Ishikawa (cell line): ENCODE data around the gene VTI1A.

ENCODE experiments used
- CEBPB ChIP-seq: IDR thresholded peaks from 2 replicates; pipeline ENCODE4 v1.6.1; 2012
- CREB1 ChIP-seq: IDR thresholded peaks from 2 replicates; pipeline ENCODE4 v1.6.1; 2012; ENCODE audit warnings: low read depth
- EGR1 ChIP-seq: IDR thresholded peaks from 2 replicates; pipeline ENCODE4 v1.6.1; 2012
- EP300 ChIP-seq: IDR thresholded peaks from 2 replicates; pipeline ENCODE4 v1.6.1; 2012; ENCODE audit warnings: borderline replicate concordance
- FOXM1 ChIP-seq: IDR thresholded peaks from 2 replicates; pipeline ENCODE4 v1.6.1; 2012; ENCODE audit warnings: low read depth, borderline replicate concordance
- MAX ChIP-seq: IDR thresholded peaks from 2 replicates; pipeline ENCODE4 v1.6.1; 2012
- NFIC ChIP-seq: IDR thresholded peaks from 2 replicates; pipeline ENCODE4 v1.6.1; 2012
- RAD21 ChIP-seq: IDR thresholded peaks from 2 replicates; pipeline ENCODE4 v1.6.1; 2012; ENCODE audit warnings: low read depth
- REST ChIP-seq: IDR thresholded peaks from 2 replicates; pipeline ENCODE4 v1.6.1; 2012; ENCODE audit warnings: low read depth, mild to moderate bottlenecking
- TAF1 ChIP-seq: IDR thresholded peaks from 2 replicates; pipeline ENCODE4 v1.6.1; 2012; ENCODE audit warnings: low read depth, mild to moderate bottlenecking
- TCF12 ChIP-seq: IDR thresholded peaks from 2 replicates; pipeline ENCODE4 v1.6.1; 2012; ENCODE audit warnings: low read depth
- TEAD4 ChIP-seq: IDR thresholded peaks from 2 replicates; pipeline ENCODE4 v1.6.1; 2012
- USF1 ChIP-seq: IDR thresholded peaks from 2 replicates; pipeline ENCODE4 v1.6.1; 2012
- YY1 ChIP-seq: IDR thresholded peaks from 2 replicates; pipeline ENCODE4 v1.6.1; 2012; ENCODE audit warnings: low read depth
- ZBTB7A ChIP-seq: IDR thresholded peaks from 2 replicates; pipeline ENCODE4 v1.6.1; 2012; ENCODE audit warnings: low read depth

Gene VTI1A

GRCh38 chr10:112677689-112678088 lies 230.7 kb downstream of the VTI1A start:
- TF ChIP-seq YY1: no peak
- no peak for TF ChIP-seq TAF1
- no peak for TF ChIP-seq TCF12
- no peak for TF ChIP-seq ZBTB7A

- no peak for TF ChIP-seq REST
- no peak for TF ChIP-seq ZBTB7A
- no peak for TF ChIP-seq RAD21
- no peak for TF ChIP-seq NFIC
- TF ChIP-seq USF1: no peak
- TF ChIP-seq TAF1: no peak
- TF ChIP-seq EP300: no peak
These were observed 231.6 kb downstream of the VTI1A start for GRCh38 chr10:112678581-112678980.

- TF ChIP-seq FOXM1: no peak
- no peak for TF ChIP-seq NFIC
- no peak for TF ChIP-seq EP300
- TF ChIP-seq CREB1: no peak
- TF ChIP-seq ZBTB7A: no peak
- TF ChIP-seq EGR1: no peak
- no peak for TF ChIP-seq TEAD4
- TF ChIP-seq MAX: no peak
- no peak for TF ChIP-seq YY1
- TF ChIP-seq CEBPB: no peak
These were observed 232.0 kb downstream of the VTI1A start for GRCh38 chr10:112678987-112679386.

- TF ChIP-seq EP300: no peak
- TF ChIP-seq EGR1: no peak
- no peak for TF ChIP-seq NFIC
- TF ChIP-seq FOXM1: no peak
- TF ChIP-seq CEBPB: no peak
- no peak for TF ChIP-seq TAF1
- TF ChIP-seq REST: no peak
- TF ChIP-seq RAD21: no peak
- TF ChIP-seq CREB1: no peak
- no peak for TF ChIP-seq TCF12
- TF ChIP-seq YY1: no peak
- TF ChIP-seq MAX: no peak
- TF ChIP-seq USF1: no peak
- no peak for TF ChIP-seq ZBTB7A
These were observed 232.4 kb downstream of the VTI1A start for GRCh38 chr10:112679392-112679791.

- TF ChIP-seq EGR1: no peak
- TF ChIP-seq ZBTB7A: no peak
- no peak for TF ChIP-seq CEBPB
- TF ChIP-seq NFIC: no peak
- no peak for TF ChIP-seq TCF12
- no peak for TF ChIP-seq USF1
- TF ChIP-seq MAX: no peak
- TF ChIP-seq EP300: no peak
- TF ChIP-seq YY1: no peak
- TF ChIP-seq FOXM1: no peak
- TF ChIP-seq CREB1: no peak
- TF ChIP-seq RAD21: no peak
- TF ChIP-seq REST: no peak
- no peak for TF ChIP-seq TEAD4
- no peak for TF ChIP-seq TAF1
These were observed 233.6 kb downstream of the VTI1A start for GRCh38 chr10:112680586-112680985.
